Right ventricle myocardium inferior (tissue), 1 donor: ENCODE results near the gene GGN. TPM values are rescaled to one million over a fixed set of nuclear protein-coding genes. Genes with fewer than 3 reads are reported as not detected.
"Not testable (repeated sequence)": the region's sequence is repeated elsewhere in the genome, so short reads cannot be mapped to it uniquely, and the experiment has no call there.

Experiments used
- ATAC-seq: fragments of 200-7000 bp; cut with Tn5 transposase; one replicate; pipeline ENCODE4 v1.9.1; 2020; ENCODE audit warnings: mild to moderate bottlenecking, moderate library complexity
- DNase-seq: peaks from one replicate; pipeline ENCODE4 v3.0.0; 2021; ENCODE audit errors: missing footprints
- intact Hi-C: fragments of 100-400 bp; cut with DNase I; formaldehyde crosslinking; loops from one replicate; pipeline ENCODE4 v1.11.0; 2022
- long read RNA-seq: library from polyadenylated mRNA; unstranded; transcript quantifications from one replicate; pipeline ENCODE4 v2.0.0, GENCODE V29; 2021
- total RNA-seq: library from RNA; stranded (reverse); fragmentation: NEBNext Ultra II Directional; extraction: Animal tissue kit (Norgen Biotek cat#: 25700); gene quantifications from one replicate; pipeline ENCODE4 v1.2.1, GENCODE V29; 2021
- donor health status: DM: no; HTN: yes; CAD: no; lungs with severe emphysema.

GGN gene
- total RNA-seq = not detected
- long read RNA-seq = 0 reads

DNA sequence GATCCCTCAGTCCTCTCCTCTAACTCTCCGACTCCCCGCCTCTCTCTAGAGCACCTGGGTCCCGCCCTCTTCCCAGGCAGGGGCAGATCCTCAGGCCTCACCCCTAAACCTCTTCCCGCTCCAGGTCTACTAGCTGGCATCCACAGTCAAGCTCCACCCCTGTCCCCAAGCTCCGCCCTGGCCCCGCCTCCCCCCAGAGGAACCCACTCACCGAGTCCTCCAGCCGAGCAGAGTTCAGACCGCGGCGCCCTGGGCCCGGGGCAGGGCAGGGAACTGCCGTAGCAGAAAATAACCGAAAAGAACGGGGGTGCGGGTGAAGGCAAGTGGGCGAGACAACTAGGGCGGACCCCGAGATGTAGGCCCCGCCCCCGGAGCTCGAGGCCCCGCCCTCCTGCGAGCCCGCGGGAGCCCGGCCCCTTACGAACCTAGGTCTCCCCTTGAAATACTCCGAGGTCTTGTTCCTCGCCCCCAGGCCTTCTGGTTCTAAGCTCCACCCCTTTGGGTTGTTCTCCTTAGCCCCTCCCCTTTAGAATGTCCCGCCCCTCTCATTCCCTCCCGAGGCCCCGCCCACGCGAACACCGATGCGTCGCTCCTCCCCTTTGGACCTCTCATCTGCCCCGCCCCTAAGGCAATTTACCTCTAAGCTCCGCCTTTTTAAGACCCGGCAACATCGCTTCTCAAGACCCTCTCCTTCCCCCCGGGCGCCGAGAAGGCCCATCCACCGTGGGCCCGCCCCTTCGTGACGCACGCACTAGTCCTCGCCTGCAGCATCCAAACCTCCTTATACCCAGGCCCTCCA is at the start of gene GGN:
TSS of gene GGN (minus strand) at position 485 of the 799 bp plus-strand sequence. CDS start 773 bp downstream, outside the sequence.
- ATAC-seq (peak; percentile 75), DNase-seq (peak; percentile 85)
- intact Hi-C loops = no loop called here

GRCh38 chr19:38437295-38437694 is 49.5 kb upstream of the GGN start:
- no peak for DNase-seq
- intact Hi-C loops = no loop called here
- no peak for ATAC-seq

- no peak for DNase-seq
- no peak for ATAC-seq
- intact Hi-C loops = no loop called here
Observed at GRCh38 chr19:38434549-38435051, 46.8 kb upstream of the GGN start.

GRCh38 chr19:38433268-38433733 is 45.5 kb upstream of the GGN start, which contains the start of gene RYR1:
TSS of gene RYR1 (plus strand) at chr19:38433691. CDS start at chr19:38433830, 139 bp downstream.
- intact Hi-C loops = no loop called here
- peak; percentile 93 for DNase-seq
- ATAC-seq = peak; percentile 71

DNA sequence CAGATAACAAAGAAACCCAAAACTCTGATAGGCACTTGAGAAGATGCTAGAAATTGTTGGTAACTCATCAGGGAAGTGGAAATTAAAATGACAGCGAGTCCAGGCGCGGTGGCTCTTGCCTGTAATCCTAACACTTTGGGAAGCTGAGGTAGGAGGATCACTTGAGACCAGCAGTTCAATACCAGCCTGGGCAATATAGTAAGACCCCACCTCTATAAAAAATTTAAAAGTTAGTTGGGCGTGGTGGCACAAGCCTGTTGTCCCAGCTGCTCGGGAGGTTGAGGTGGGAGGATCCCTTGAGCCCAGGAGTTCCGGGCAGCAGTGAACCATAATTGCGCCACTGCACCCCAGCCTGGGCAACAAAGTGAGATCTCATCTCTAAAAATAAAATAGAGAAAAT is 43.1 kb upstream of the GGN start:
- ATAC-seq (no peak), DNase-seq (no peak)
- intact Hi-C loops = no loop called here

- intact Hi-C loops = no loop called here
- DNase-seq = no peak
- ATAC-seq = no peak
Observed at GRCh38 chr19:38429811-38430156, 42.0 kb upstream of the GGN start.

- ATAC-seq (no peak), DNase-seq (no peak)
- intact Hi-C loops = no loop called here
Observed at GRCh38 chr19:38429055-38429810, 41.4 kb upstream of the GGN start.

DNA sequence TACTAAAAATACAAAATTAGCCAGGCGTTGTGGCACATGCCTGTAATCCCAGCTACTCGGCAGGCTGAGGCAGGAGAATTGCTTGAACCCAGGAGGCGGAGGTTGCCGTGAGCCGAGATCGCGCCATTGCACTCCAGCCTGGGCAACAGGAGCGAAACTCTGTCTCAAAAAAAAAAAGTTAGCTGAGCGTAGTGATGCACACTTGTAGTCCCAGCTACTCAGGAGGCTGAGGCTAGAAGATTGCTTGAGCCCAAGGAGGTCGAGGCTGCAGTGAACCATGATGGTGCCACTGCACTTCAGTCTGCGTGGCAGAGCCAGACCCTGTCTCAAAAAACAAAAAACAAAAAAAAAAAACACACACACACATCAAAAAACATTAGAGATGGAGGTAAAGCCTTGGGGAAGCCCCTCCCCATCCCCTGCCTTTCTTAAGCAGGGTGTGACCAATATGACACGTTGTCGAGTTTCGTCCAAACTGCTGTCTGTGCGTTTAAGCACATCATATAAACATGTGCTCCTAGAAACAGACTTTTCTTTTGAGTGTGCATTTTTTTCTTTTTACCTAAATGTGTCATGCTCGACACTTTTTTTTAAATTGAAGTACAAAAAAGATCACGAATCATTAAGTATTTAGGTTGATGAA is 39.3 kb upstream of the GGN start:
- DNase-seq, ATAC-seq, intact Hi-C loops: not testable (repeated sequence)

- ATAC-seq (peak; percentile 59), DNase-seq (peak; percentile 85)
- intact Hi-C loops = no loop called here
Observed at GRCh38 chr19:38425810-38426466, 38.1 kb upstream of the GGN start, which contains the start of gene RASGRP4. TSS of gene RASGRP4 (minus strand) at chr19:38426219. CDS start at chr19:38426091, 128 bp downstream.

DNA sequence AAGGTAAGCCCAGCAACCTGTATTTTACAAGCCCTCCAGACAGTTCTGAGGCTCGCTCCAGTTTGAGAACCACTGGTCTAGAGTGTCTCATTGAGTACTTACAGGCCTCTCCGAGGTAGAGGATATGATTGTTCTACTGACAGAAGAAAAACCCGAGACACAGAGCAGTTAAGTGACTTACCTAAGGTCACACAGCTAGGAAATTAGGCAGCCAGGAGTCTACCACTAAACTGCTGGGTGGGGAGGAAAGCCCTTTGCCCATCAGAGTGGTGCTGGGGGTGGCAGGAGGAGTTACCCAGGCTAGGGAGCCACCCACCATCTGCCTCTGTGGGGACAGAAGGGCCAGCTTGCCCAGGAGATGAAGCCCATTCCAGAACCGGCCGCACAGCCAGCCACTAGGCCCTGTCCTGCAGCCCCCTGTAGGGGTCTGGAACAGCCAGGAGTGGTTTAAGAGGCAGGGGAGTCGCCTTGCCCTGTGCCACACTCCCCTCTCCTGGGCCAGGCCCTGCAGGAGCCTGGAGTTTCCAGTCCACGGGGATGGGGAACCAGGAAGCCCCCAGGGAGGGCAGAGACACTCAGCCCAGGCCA is 37.5 kb upstream of the GGN start:
- ATAC-seq = no peak
- DNase-seq = no peak
- intact Hi-C loops = no loop called here

DNA sequence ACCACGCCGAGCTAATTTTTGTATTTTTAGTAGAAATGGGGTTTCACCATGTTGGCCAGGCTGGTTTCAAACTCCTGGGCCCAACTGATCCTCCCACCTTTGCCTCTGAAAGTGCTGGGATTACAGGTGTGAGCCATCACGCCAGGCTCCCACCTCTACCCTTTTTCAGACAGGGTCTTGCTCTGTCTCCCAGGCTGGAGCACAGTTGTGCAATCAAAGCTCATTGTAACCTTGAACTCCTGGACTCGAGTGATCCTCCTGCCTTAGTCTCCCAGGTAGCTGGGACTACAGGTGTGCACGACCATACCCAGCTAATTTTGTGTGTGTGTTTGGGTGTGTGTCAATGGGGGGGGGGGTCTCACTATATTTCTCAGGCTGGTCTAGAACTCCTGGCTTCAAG is 36.4 kb upstream of the GGN start:
- ATAC-seq (no peak), DNase-seq (no peak)
- intact Hi-C loops = no loop called here

DNA sequence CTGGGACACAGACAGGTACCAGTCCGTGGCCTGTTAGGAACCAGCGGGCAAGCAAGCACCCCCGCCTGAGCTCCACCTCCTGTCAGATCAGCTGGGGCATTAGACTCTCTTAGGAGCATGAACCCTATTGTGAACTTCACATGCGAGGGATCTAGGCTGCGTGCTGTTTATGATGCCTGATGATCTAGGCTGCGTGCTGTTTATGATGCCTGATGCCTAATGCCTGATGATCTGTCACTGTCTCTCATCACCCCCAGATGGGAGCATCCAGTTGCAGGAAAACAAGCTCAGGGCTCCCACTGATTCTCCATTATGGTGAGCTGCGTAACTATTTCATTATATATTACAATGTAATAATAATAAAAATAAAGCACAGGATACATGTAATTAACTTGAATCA is 34.6 kb upstream of the GGN start:
- ATAC-seq = no peak
- intact Hi-C loops = no loop called here
- no peak for DNase-seq

DNA sequence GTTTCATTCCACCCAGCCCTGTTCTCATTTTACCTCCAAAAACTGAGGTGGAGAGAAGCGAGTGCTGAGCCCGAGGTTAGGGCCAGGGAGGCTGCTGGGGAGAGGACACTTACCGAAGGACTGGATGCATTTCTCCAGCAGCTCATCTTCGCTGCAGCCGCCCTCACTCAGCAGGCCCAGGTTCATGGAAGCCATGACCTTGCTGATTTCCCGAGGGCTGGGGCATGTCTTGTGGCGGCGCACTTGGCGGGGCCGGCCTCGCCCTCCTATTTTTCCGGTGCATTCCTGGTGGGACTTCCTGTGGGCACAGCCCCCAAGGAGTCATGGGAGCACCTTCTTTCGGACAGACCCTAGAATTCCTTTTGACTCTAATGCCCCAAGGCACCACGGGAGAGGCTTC is 34.0 kb upstream of the GGN start:
- DNase-seq (no peak), ATAC-seq (no peak)
- intact Hi-C loops = no loop called here

DNA sequence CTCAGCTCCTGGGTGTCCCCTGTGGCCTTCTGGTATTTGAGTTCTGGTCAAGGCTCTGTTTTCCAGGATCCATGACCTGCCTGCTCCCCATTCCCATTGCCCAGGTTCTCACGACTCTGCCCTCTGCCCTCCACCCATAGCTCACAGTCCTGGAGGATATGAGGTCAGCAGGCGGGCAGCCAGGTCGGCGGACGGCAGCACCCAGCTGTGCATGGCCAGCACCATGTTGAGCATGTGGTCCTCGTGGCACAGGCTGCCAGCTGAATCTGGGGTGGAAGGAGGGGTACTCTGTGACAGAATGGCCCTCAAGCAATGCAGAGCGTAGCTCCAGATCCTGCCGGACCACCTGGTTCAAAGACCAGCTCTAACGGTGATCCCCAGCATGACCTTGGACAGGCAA is 33.1 kb upstream of the GGN start:
- ATAC-seq = no peak
- intact Hi-C loops = no loop called here
- DNase-seq = no peak

DNA sequence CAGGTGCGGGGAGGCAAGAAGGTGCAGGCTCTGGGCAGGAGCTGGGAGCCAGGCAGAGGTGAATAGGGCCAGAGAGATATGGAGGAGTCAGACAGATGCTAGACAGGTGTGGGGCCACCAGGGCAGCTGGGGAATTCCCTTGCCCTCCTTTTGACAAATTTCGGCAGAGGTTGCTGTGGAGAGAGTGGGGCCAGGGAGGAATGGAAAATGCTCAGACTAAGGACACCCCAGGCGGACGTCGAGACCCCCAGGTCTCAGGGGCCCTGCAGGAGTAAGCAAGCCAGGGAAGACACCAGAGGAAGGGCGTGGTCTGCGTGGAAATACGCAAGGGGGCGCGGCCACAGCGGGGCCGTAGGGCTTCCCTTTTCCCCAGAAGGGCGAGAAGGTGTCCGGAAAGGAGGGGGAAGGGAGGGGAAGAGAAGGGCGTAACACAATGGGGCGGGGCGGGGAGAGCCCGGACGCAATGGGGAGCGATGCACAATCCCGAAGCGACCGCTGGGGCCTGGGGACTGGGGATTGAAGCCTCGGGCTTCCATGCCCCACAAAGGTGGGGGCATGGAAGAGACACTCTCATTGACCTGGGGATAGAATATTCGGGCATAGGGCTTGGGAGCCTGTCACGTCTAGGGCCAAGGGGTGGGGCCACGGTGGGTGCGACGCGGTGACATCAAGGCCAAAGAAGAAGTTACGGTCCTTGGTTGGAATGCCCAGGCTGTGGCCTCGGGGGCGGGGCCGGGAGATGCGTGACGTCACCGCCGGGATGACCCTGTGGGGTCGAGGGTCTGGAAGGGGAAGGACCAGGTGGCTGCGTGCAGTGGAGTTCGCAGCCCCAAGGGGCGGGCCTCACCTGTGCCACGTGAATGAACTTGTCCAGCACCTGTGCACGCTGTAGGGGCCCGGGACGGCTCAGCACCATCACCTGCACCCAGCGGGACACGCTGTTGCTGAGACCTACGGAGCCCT is 30.0 kb upstream of the GGN start:
- peak; percentile 92 for DNase-seq
- peak; percentile 81 for ATAC-seq

GRCh38 chr19:38417146-38417543 is 29.3 kb upstream of the GGN start:
- DNase-seq (no peak), ATAC-seq (peak; percentile 3)
- intact Hi-C loops = no loop called here

More for the DNA sequence above, 30.0 kb upstream of the GGN start:
- intact Hi-C loops = no loop called here

GRCh38 chr19:38413416-38413815 is 25.6 kb upstream of the GGN start:
- ATAC-seq (no peak), DNase-seq (no peak)
- intact Hi-C loops = no loop called here
